Neural crest cell (in vitro differentiated cells): ENCODE data around the gene FANCC. TPM values are rescaled to one million over a fixed set of nuclear protein-coding genes. Genes with fewer than 3 reads are reported as not detected.

ENCODE experiments used
- DNase-seq: peaks from one replicate; pipeline ENCODE4 v3.0.0; 2021; ENCODE audit warnings: low read depth, mixed read lengths, low spot score
- H3K27ac Mint-ChIP-seq: one replicate; pipeline ENCODE4 v1.8.0; 2021; ENCODE audit warnings: mild to moderate bottlenecking, mixed read lengths; ENCODE audit not compliant: unreplicated experiment
- H3K27me3 Mint-ChIP-seq: 2 replicates; pipeline ENCODE4 v1.8.0; 2021; ENCODE audit warnings: low read depth, mild to moderate bottlenecking, mixed read lengths
- H3K36me3 Mint-ChIP-seq: 2 replicates; pipeline ENCODE4 v1.8.0; 2021; ENCODE audit warnings: low read depth, mild to moderate bottlenecking, mixed read lengths
- H3K4me1 Mint-ChIP-seq: 2 replicates; pipeline ENCODE4 v1.8.0; 2021; ENCODE audit warnings: mixed read lengths
- H3K4me3 Mint-ChIP-seq: one replicate; pipeline ENCODE4 v1.8.0; 2021; ENCODE audit warnings: mild to moderate bottlenecking, mixed read lengths
- H3K9me3 Mint-ChIP-seq: 2 replicates; pipeline ENCODE4 v1.8.0; 2021; ENCODE audit warnings: mixed read lengths
- total RNA-seq: library from RNA; stranded (reverse); gene quantifications from 2 replicates; pipeline ENCODE4 v1.2.1, GENCODE V29; 2021
- TF ChIP-seq, protein P1 (sequence below): fragments of 200-600 bp; sonication (generic); conservative IDR thresholded peaks from 2 replicates; pipeline ENCODE4 v1.5.0; 2021; ENCODE audit warnings: antibody characterized with exemption, mild to moderate bottlenecking

Gene FANCC
- total RNA-seq, 1 donor from 2014 or later = 24.6 TPM

DNA sequence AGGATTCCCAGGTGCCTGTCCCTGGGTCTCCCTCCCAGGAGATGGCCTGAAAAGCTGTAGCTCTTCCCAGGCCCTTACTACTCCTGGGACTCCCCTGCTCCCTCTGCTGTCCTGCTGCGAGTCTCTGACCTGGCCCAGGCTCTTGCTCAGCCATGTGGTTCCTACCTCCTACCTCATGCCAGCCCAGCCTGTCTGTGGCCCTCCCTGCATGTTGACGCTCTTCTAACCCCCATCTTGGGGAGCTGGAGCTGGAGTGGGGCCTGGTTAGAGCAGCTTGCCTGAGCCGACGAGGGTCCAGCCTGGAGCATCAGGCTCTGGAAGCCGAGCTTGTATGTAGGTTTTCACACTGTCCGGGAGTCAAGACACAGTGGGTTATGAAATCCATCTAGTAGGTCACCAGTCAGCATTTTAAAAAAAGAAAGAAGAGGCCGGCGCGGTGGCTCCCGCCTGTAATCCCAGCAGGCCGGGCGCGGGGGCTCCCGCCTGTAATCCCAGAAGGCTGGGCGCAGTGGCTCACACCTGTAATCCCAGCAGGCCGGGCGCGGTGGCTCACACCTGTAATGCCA, 244.4 kb downstream of the FANCC start:
- H3K4me1 Mint-ChIP-seq = peaks cover 36% of the 10 kb centered on the region
- H3K27me3 Mint-ChIP-seq = no peaks in the 10 kb centered on the region
- no peak for DNase-seq
- H3K27ac Mint-ChIP-seq = no peak overlapping the region
- H3K4me3 Mint-ChIP-seq = no peak overlapping the region
- TF ChIP-seq, protein P1, sequence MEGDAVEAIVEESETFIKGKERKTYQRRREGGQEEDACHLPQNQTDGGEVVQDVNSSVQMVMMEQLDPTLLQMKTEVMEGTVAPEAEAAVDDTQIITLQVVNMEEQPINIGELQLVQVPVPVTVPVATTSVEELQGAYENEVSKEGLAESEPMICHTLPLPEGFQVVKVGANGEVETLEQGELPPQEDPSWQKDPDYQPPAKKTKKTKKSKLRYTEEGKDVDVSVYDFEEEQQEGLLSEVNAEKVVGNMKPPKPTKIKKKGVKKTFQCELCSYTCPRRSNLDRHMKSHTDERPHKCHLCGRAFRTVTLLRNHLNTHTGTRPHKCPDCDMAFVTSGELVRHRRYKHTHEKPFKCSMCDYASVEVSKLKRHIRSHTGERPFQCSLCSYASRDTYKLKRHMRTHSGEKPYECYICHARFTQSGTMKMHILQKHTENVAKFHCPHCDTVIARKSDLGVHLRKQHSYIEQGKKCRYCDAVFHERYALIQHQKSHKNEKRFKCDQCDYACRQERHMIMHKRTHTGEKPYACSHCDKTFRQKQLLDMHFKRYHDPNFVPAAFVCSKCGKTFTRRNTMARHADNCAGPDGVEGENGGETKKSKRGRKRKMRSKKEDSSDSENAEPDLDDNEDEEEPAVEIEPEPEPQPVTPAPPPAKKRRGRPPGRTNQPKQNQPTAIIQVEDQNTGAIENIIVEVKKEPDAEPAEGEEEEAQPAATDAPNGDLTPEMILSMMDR = peak; percentile 32
- H3K36me3 Mint-ChIP-seq = no peaks in the 10 kb centered on the region
- H3K9me3 Mint-ChIP-seq = no peaks in the 10 kb centered on the region

DNA sequence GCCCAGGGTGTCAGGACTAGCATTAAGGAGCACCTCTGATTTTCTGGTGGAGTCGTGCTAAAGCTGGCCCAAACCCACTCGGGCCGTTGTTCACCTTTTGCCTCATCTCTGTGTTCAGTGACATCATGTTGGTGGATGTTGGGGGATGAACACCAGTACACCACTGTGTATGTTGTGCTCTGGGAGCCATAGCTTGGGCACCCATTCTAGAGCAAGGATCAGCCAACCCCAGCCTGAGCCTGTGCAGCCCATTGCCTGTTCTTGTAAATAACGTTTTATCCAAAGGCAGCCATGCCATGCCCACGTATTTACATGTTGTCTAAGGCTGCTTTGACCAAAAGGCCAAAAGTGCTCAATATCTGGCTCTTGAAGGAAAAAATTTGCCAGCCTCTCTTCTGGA, 245.6 kb downstream of the FANCC start:
- H3K36me3 Mint-ChIP-seq = no peaks in the 10 kb centered on the region
- H3K4me3 Mint-ChIP-seq = no peak overlapping the region
- H3K27me3 Mint-ChIP-seq = no peaks in the 10 kb centered on the region
- no peak overlapping the region for H3K27ac Mint-ChIP-seq
- no peaks in the 10 kb centered on the region for H3K9me3 Mint-ChIP-seq
- TF ChIP-seq, protein P1 = no peak
- no peak for DNase-seq
- H3K4me1 Mint-ChIP-seq = peaks cover 24% of the 10 kb centered on the region

DNA sequence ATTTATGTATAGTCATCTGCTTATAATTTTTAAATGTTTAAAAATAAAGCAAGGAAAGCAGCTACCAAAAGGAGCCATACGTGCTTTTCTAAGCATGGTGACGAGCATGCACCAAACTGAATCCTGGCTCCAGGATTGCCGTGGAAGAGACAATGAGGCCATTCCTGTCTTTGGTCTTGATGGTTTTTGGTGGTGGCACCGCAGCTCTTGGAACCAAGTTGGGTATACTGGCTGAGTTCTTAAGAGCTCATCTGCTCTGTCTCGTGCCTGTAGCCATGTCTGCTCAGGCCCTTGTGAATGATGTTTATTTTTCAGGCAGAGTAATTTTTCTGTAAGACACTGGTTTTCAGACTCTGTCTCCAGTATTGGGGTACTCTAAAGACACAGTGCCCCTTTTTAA, 246.1 kb downstream of the FANCC start:
- TF ChIP-seq, protein P1 = no peak
- H3K27ac Mint-ChIP-seq = no peak overlapping the region
- no peak for DNase-seq
- H3K27me3 Mint-ChIP-seq = no peaks in the 10 kb centered on the region
- H3K9me3 Mint-ChIP-seq = no peaks in the 10 kb centered on the region
- peaks cover 19% of the 10 kb centered on the region for H3K4me1 Mint-ChIP-seq
- H3K4me3 Mint-ChIP-seq = no peak overlapping the region
- H3K36me3 Mint-ChIP-seq = no peaks in the 10 kb centered on the region

DNA sequence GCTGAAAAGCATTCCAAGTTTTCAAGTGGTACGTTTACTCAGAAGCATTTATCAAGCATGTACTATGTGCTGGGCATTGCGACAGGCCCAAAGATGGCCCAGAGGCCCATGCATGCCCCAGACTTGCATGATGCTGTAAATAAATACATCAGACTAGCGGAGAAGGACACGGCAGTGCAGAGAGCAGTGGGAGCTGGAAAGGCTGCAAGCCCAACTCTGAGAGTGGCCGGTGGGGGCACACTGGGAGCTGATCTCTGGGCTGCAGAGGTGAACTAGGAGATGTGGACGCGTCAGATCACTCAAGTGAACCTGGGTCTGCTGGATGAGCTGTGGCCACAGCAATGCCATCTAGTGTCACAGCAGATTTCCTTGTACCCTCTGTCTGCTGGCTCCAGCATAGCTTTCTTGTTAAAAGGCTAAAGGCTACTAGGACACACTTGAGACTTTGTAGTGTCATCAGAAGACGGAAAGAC, 246.9 kb downstream of the FANCC start:
- DNase-seq = no peak
- no peak overlapping the region for H3K27ac Mint-ChIP-seq
- no peak overlapping the region for H3K4me3 Mint-ChIP-seq
- no peaks in the 10 kb centered on the region for H3K36me3 Mint-ChIP-seq
- TF ChIP-seq, protein P1 = no peak
- H3K27me3 Mint-ChIP-seq = no peaks in the 10 kb centered on the region
- H3K4me1 Mint-ChIP-seq = peaks cover 19% of the 10 kb centered on the region
- H3K9me3 Mint-ChIP-seq = no peaks in the 10 kb centered on the region

DNA sequence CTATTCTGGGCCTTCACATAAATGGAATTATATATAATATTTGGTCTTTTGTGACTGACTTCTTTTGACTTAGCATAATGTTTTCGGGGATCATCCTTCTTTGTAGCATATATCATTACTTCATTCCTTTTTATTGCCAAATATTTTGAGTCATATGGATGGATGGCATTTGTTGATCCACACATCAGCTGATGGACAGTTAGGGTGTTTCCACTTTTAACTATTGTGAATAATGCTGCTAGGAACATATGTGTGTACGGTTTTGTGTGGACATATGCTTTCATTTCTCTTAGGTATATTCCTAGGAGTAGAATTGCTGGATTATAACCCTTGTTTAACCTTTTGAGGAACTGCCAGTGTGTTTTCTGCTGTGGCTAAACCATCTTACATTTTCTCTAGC, 249.6 kb downstream of the FANCC start:
- H3K27ac Mint-ChIP-seq = no peak overlapping the region

More for the DNA sequence above, 249.6 kb downstream of the FANCC start:
- TF ChIP-seq, protein P1 = no peak
- no peaks in the 10 kb centered on the region for H3K27me3 Mint-ChIP-seq
- peaks cover 3% of the 10 kb centered on the region for H3K36me3 Mint-ChIP-seq
- H3K9me3 Mint-ChIP-seq = no peaks in the 10 kb centered on the region
- H3K4me3 Mint-ChIP-seq = no peak overlapping the region
- no peak for DNase-seq
- H3K4me1 Mint-ChIP-seq = peaks cover 16% of the 10 kb centered on the region
